Measurements from ENCODE around the gene PSME4.
"Not testable (repeated sequence)": the region's sequence is repeated elsewhere in the genome, so short reads cannot be mapped to it uniquely, and the experiment has no call there.

DNA sequence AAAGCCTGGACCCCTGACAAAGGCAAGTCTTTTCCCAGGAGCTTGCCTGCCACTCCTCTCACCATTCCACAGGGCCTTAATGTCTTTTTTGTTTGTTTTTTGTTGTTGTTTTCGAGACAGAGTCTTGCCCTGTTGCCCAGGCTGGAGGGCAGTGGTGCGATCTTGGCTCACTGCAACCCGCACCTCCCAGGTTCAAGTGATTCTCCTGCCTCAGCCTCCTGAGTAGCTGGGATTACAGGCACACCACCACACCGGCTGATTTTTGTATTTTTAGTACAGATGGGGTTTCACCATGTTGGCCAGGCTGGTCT lies 140.9 kb downstream of the PSME4 start:
- TF ChIP-seq ETS1 (IDR thresholded peaks at IDR 0.05); EZH2 (IDR thresholded peaks at IDR 0.05; ENCODE audit: low read depth, unreplicated experiment); REST (IDR thresholded peaks at IDR 0.05; ENCODE audit: unreplicated experiment); JUNB (IDR thresholded peaks at IDR 0.05; ENCODE audit: unreplicated experiment); CREB1 (CRISPR knock-in tag; IDR thresholded peaks at IDR 0.05; ENCODE audit: low read depth); EZH2phosphoT487 (IDR thresholded peaks at IDR 0.05; ENCODE audit: unreplicated experiment); POLR2AphosphoS5 (IDR thresholded peaks at IDR 0.05; ENCODE audit: low read depth); STAT1 (IDR thresholded peaks at IDR 0.05; ENCODE audit: unreplicated experiment); NANOG (IDR thresholded peaks at IDR 0.05; ENCODE audit: borderline replicate concordance): not testable (repeated sequence)
- TF ChIP-seq, protein P1, sequence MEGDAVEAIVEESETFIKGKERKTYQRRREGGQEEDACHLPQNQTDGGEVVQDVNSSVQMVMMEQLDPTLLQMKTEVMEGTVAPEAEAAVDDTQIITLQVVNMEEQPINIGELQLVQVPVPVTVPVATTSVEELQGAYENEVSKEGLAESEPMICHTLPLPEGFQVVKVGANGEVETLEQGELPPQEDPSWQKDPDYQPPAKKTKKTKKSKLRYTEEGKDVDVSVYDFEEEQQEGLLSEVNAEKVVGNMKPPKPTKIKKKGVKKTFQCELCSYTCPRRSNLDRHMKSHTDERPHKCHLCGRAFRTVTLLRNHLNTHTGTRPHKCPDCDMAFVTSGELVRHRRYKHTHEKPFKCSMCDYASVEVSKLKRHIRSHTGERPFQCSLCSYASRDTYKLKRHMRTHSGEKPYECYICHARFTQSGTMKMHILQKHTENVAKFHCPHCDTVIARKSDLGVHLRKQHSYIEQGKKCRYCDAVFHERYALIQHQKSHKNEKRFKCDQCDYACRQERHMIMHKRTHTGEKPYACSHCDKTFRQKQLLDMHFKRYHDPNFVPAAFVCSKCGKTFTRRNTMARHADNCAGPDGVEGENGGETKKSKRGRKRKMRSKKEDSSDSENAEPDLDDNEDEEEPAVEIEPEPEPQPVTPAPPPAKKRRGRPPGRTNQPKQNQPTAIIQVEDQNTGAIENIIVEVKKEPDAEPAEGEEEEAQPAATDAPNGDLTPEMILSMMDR (conservative IDR thresholded peaks at IDR 0.05; ENCODE audit: low read depth in 2 of 2): not testable (repeated sequence)

All from GM23338 (cell line).